WTC11 (cell line): ENCODE results near the gene RGS9. TPM values are rescaled to one million over a fixed set of nuclear protein-coding genes. Genes with fewer than 3 reads are reported as not detected.
A peak's percentile ranks its signal among the peaks of the same experiment; 100 is the strongest.

Experiments
- ATAC-seq: fragments of 200-7000 bp; cut with Tn5 transposase; 2 replicates; pipeline ENCODE4 v1.10.0; 2021; ENCODE audit warnings: mild to moderate bottlenecking, moderate library complexity
- CTCF ChIA-PET: fragments of 300-600 bp; sonication (Branson Sonifier 250); formaldehyde crosslinking; loops from one replicate; lab custom pipeline; 2021; ENCODE audit warnings: antibody characterized with exemption; lab: Charles Lee
- POLR2A ChIA-PET: fragments of 350-600 bp; sonication (Branson Sonifier 250); formaldehyde crosslinking; loops from one replicate; lab custom pipeline; 2021; ENCODE audit warnings: antibody characterized with exemption; lab: Charles Lee
- DNase-seq: peaks from one replicate; pipeline ENCODE4 v3.0.0; 2021; ENCODE audit warnings: low spot score
- H3K27ac Mint-ChIP-seq: 2 replicates; pipeline ENCODE4 v1.8.0; 2021; ENCODE audit warnings: mixed read lengths
- H3K27me3 Mint-ChIP-seq: 2 replicates; pipeline ENCODE4 v1.8.0; 2021; ENCODE audit warnings: low read depth, mild to moderate bottlenecking, moderate library complexity, mixed read lengths
- H3K36me3 Mint-ChIP-seq: 2 replicates; pipeline ENCODE4 v1.8.0; 2021; ENCODE audit warnings: mixed read lengths
- H3K4me1 Mint-ChIP-seq: 2 replicates; pipeline ENCODE4 v1.8.0; 2022; ENCODE audit warnings: mixed read lengths
- H3K4me3 Mint-ChIP-seq: 2 replicates; pipeline ENCODE4 v1.8.0; 2021; ENCODE audit warnings: mild to moderate bottlenecking, moderate library complexity, mixed read lengths
- H3K9me3 Mint-ChIP-seq: 2 replicates; pipeline ENCODE4 v1.8.0; 2021; ENCODE audit warnings: mixed read lengths
- ESRRA ChIP-seq: sonication (generic); formaldehyde crosslinking; IDR thresholded peaks from 2 replicates; pipeline ENCODE4 v1.8.1; 2022; ENCODE audit warnings: mild to moderate bottlenecking, missing genetic modification reagents, borderline replicate concordance
- GTF2I ChIP-seq: fragments of 250-450 bp; sonication (Bioruptor Pico); conservative IDR thresholded peaks from 2 replicates; pipeline ENCODE4 v1.4.0; 2021; ENCODE audit warnings: mild to moderate bottlenecking
- HMGXB4 ChIP-seq: sonication (generic); formaldehyde crosslinking; IDR thresholded peaks from 2 replicates; pipeline ENCODE4 v1.8.1; 2023; ENCODE audit warnings: mild to moderate bottlenecking, moderate library complexity, missing genetic modification reagents
- JAZF1 ChIP-seq: fragments of 250-450 bp; sonication (Bioruptor Pico); IDR thresholded peaks from 2 replicates; pipeline ENCODE4 v1.9.0; 2021; ENCODE audit warnings: moderate library complexity, mild to moderate bottlenecking, inconsistent platforms
- JUN ChIP-seq: sonication (generic); formaldehyde crosslinking; IDR thresholded peaks from 2 replicates; pipeline ENCODE4 v1.8.0; 2023; ENCODE audit warnings: mild to moderate bottlenecking, missing genetic modification reagents
- MYBL2 ChIP-seq: sonication (generic); formaldehyde crosslinking; IDR thresholded peaks from 2 replicates; pipeline ENCODE4 v1.8.1; 2023; ENCODE audit warnings: mild to moderate bottlenecking, moderate library complexity, missing genetic modification reagents
- OVOL2 ChIP-seq: fragments of 250-450 bp; sonication (Bioruptor Pico); IDR thresholded peaks from 2 replicates; pipeline ENCODE4 v1.9.0; 2021; ENCODE audit warnings: mild to moderate bottlenecking, borderline replicate concordance
- PRDM15 ChIP-seq: sonication (generic); formaldehyde crosslinking; IDR thresholded peaks from 2 replicates; pipeline ENCODE4 v1.8.0; 2022; ENCODE audit warnings: missing genetic modification reagents
- SMAD3 ChIP-seq: sonication (generic); formaldehyde crosslinking; IDR thresholded peaks from 2 replicates; pipeline ENCODE4 v1.8.0; 2022; ENCODE audit warnings: missing genetic modification reagents, mild to moderate bottlenecking, borderline replicate concordance
- TCF7 ChIP-seq: sonication (generic); formaldehyde crosslinking; IDR thresholded peaks from 2 replicates; pipeline ENCODE4 v1.8.0; 2022; ENCODE audit warnings: mild to moderate bottlenecking, low read depth, missing genetic modification reagents, moderate library complexity
- TP53 ChIP-seq: sonication (generic); formaldehyde crosslinking; IDR thresholded peaks from 2 replicates; pipeline ENCODE4 v1.8.1; 2023; ENCODE audit warnings: mild to moderate bottlenecking, missing genetic modification reagents
- ZMAT4 ChIP-seq: fragments of 250-450 bp; sonication (Bioruptor Pico); IDR thresholded peaks from 2 replicates; pipeline ENCODE4 v1.9.0; 2021; ENCODE audit warnings: mild to moderate bottlenecking
- ZNF219 ChIP-seq: sonication (generic); formaldehyde crosslinking; IDR thresholded peaks from 2 replicates; pipeline ENCODE4 v1.8.0; 2023; ENCODE audit warnings: missing genetic modification reagents, mild to moderate bottlenecking, borderline replicate concordance
- ZNF396 ChIP-seq: fragments of 250-450 bp; sonication (Bioruptor Pico); IDR thresholded peaks from 2 replicates; pipeline ENCODE4 v1.8.0; 2021; ENCODE audit warnings: mild to moderate bottlenecking, moderate library complexity, borderline replicate concordance
- ZNF425 ChIP-seq: fragments of 250-450 bp; sonication (Bioruptor Pico); conservative IDR thresholded peaks from 2 replicates; pipeline ENCODE4 v1.9.0; 2021; ENCODE audit warnings: mild to moderate bottlenecking
- ZNF532 ChIP-seq: fragments of 250-450 bp; sonication (Bioruptor Pico); IDR thresholded peaks from 2 replicates; pipeline ENCODE4 v1.9.0; 2021; ENCODE audit warnings: mild to moderate bottlenecking, borderline replicate concordance
- ZNF671 ChIP-seq: fragments of 250-450 bp; sonication (Bioruptor Pico); IDR thresholded peaks from 2 replicates; pipeline ENCODE4 v1.8.0; 2021; ENCODE audit warnings: mild to moderate bottlenecking
- ZSCAN18 ChIP-seq: fragments of 250-450 bp; sonication (Bioruptor Pico); IDR thresholded peaks from 2 replicates; pipeline ENCODE4 v2.1.2; 2022; ENCODE audit warnings: mild to moderate bottlenecking, moderate library complexity
- total RNA-seq: library from RNA; stranded (reverse); gene quantifications from 3 replicates; pipeline ENCODE4 v1.2.3, GENCODE V29; 2021
- TF ChIP-seq, protein P1 (sequence below): sonication (generic); formaldehyde crosslinking; IDR thresholded peaks from 2 replicates; pipeline ENCODE4 v1.8.1; 2022; ENCODE audit warnings: low read depth, mild to moderate bottlenecking, moderate library complexity, missing genetic modification reagents, borderline replicate concordance
- TF ChIP-seq, protein P2 (sequence below): sonication (generic); formaldehyde crosslinking; IDR thresholded peaks from 2 replicates; pipeline ENCODE4 v1.8.0; 2023; ENCODE audit warnings: missing genetic modification reagents

Gene RGS9
- total RNA-seq, 1 experiment from 2014 or later: 11.3 TPM

GRCh38 chr17:65254166-65254565 is 117.0 kb downstream of the RGS9 start:
- DNase-seq (no peak), ATAC-seq (peak; percentile 56; the same call in 1 of the 2 replicates)
- no peak for TF ChIP-seq ZMAT4 (CRISPR knock-in tag)
- no peak for TF ChIP-seq ZSCAN18 (CRISPR knock-in tag)
- no peak for TF ChIP-seq HMGXB4 (CRISPR knock-in tag)
- TF ChIP-seq ESRRA (CRISPR knock-in tag): no peak
- no peak for TF ChIP-seq PRDM15 (CRISPR knock-in tag)
- no peak for TF ChIP-seq MYBL2
- TF ChIP-seq GTF2I (CRISPR knock-in tag): no peak
- no peak for TF ChIP-seq JUN (CRISPR knock-in tag)
- no peak for TF ChIP-seq SMAD3 (CRISPR knock-in tag)
- no peak for TF ChIP-seq ZNF396 (CRISPR knock-in tag)
- TF ChIP-seq ZNF219 (CRISPR knock-in tag): no peak
- TF ChIP-seq ZNF671 (CRISPR knock-in tag): no peak
- no peak for TF ChIP-seq ZNF532 (CRISPR knock-in tag)
- TF ChIP-seq, protein P1, sequence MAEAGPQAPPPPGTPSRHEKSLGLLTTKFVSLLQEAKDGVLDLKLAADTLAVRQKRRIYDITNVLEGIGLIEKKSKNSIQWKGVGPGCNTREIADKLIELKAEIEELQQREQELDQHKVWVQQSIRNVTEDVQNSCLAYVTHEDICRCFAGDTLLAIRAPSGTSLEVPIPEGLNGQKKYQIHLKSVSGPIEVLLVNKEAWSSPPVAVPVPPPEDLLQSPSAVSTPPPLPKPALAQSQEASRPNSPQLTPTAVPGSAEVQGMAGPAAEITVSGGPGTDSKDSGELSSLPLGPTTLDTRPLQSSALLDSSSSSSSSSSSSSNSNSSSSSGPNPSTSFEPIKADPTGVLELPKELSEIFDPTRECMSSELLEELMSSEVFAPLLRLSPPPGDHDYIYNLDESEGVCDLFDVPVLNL: no peak
- TF ChIP-seq TP53 (CRISPR knock-in tag): no peak
- TF ChIP-seq JAZF1 (CRISPR knock-in tag): no peak
- TF ChIP-seq ZNF425: no peak
- no peak for TF ChIP-seq OVOL2 (CRISPR knock-in tag)
- TF ChIP-seq TCF7 (CRISPR knock-in tag): no peak
- TF ChIP-seq, protein P2, sequence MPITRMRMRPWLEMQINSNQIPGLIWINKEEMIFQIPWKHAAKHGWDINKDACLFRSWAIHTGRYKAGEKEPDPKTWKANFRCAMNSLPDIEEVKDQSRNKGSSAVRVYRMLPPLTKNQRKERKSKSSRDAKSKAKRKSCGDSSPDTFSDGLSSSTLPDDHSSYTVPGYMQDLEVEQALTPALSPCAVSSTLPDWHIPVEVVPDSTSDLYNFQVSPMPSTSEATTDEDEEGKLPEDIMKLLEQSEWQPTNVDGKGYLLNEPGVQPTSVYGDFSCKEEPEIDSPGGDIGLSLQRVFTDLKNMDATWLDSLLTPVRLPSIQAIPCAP: no peak
- H3K9me3 Mint-ChIP-seq: peaks cover 6% of the 10 kb centered on the region
- H3K4me1 Mint-ChIP-seq: no peaks in the 10 kb centered on the region
- no peak overlapping the region for H3K4me3 Mint-ChIP-seq
- no peaks in the 10 kb centered on the region for H3K36me3 Mint-ChIP-seq
- ChIA-PET POLR2A (no interaction called here), CTCF (interaction anchor here (1.0 kb wide), 1 partner anchor 22 kb away, joined by 4 read pairs; no protein-coding TSS in a partner anchor)
- H3K27me3 Mint-ChIP-seq: no peaks in the 10 kb centered on the region
- H3K27ac Mint-ChIP-seq: no peak overlapping the region
